Activated CD8-positive, alpha-beta T cell treated with anti-CD3 and anti-CD28 coated beads for 36 hours (primary cell): ENCODE results near the gene EPS8. TPM values are rescaled to one million over a fixed set of nuclear protein-coding genes. Genes with fewer than 3 reads are reported as not detected.
A peak's percentile ranks its signal among the peaks of the same experiment; 100 is the strongest.

Source experiments
- ATAC-seq: fragments of 200-7000 bp; cut with Tn5 transposase; one replicate; pipeline ENCODE4 v1.10.0; 2021; ENCODE audit warnings: mild to moderate bottlenecking, moderate library complexity
- CTCF ChIA-PET: fragments of 350-600 bp; sonication (Branson Sonifier 250); formaldehyde crosslinking; loops from one replicate; lab custom pipeline; 2021; ENCODE audit warnings: antibody characterized with exemption; lab: Charles Lee
- POLR2A ChIA-PET: fragments of 350-600 bp; sonication (Branson Sonifier 250); formaldehyde crosslinking; loops from one replicate; lab custom pipeline; 2021; ENCODE audit warnings: antibody characterized with exemption; lab: Charles Lee
- DNase-seq: peaks from one replicate; pipeline ENCODE4 v3.0.0-alpha.2; 2020
- H3K27ac Mint-ChIP-seq: one replicate; pipeline ENCODE4 v1.8.0; 2021; ENCODE audit warnings: mild to moderate bottlenecking, mixed read lengths
- H3K27me3 Mint-ChIP-seq: one replicate; pipeline ENCODE4 v1.8.0; 2021; ENCODE audit warnings: mixed read lengths
- H3K36me3 Mint-ChIP-seq: one replicate; pipeline ENCODE4 v1.8.0; 2021; ENCODE audit warnings: low read depth, mixed read lengths
- H3K4me1 Mint-ChIP-seq: one replicate; pipeline ENCODE4 v1.8.0; 2021; ENCODE audit warnings: low read depth, mixed read lengths
- H3K4me3 Mint-ChIP-seq: one replicate; pipeline ENCODE4 v1.8.0; 2021; ENCODE audit warnings: mild to moderate bottlenecking, moderate library complexity, mixed read lengths
- H3K9me3 Mint-ChIP-seq: one replicate; pipeline ENCODE4 v1.8.0; 2021; ENCODE audit warnings: mixed read lengths
- CTCF ChIP-seq: fragments of 200-600 bp; IDR thresholded peaks from one replicate; pipeline ENCODE4 v1.8.0; 2022; ENCODE audit warnings: antibody characterized with exemption, mild to moderate bottlenecking
- intact Hi-C: fragments of 100-400 bp; cut with micrococcal nuclease; formaldehyde crosslinking; loops from one replicate; pipeline ENCODE4 v1.10.0; 2022
- total RNA-seq, 2 experiments: library from RNA; stranded (reverse); gene quantifications; one replicate each; pipeline ENCODE4 v1.2.3, GENCODE V29; 2021

Gene EPS8
- total RNA-seq, 2 experiments from 2014 or later = 1.8 to 2.3 TPM

GRCh38 chr12:15706010-15706676 lies 83.0 kb downstream of the EPS8 start:
- CTCF ChIA-PET = interaction anchor here (1.1 kb wide), 1 partner anchor 173 kb away, joined by 4 read pairs; no protein-coding TSS in a partner anchor
- peaks cover 12% of the 10 kb centered on the region for H3K4me1 Mint-ChIP-seq

GRCh38 chr12:15705606-15706005 lies 83.6 kb downstream of the EPS8 start:
- H3K27ac Mint-ChIP-seq = no peak overlapping the region
- intact Hi-C loops = no loop called here
- no peaks in the 10 kb centered on the region for H3K9me3 Mint-ChIP-seq
- POLR2A ChIA-PET = no interaction called here
- no peak overlapping the region for H3K4me3 Mint-ChIP-seq
- CTCF ChIA-PET = interaction anchor here (1.1 kb wide), 1 partner anchor 173 kb away, joined by 4 read pairs; no protein-coding TSS in a partner anchor
- no peak for DNase-seq
- peaks cover 2% of the 10 kb centered on the region for H3K27me3 Mint-ChIP-seq
- no peaks in the 10 kb centered on the region for H3K36me3 Mint-ChIP-seq
- TF ChIP-seq CTCF = no peak
- no peak for ATAC-seq
- H3K4me1 Mint-ChIP-seq = peaks cover 17% of the 10 kb centered on the region

More at GRCh38 chr12:15706010-15706676, 83.0 kb downstream of the EPS8 start:
- no peaks in the 10 kb centered on the region for H3K9me3 Mint-ChIP-seq
- no peak for DNase-seq
- H3K4me3 Mint-ChIP-seq = no peak overlapping the region
- POLR2A ChIA-PET = no interaction called here
- TF ChIP-seq CTCF = no peak
- no peaks in the 10 kb centered on the region for H3K36me3 Mint-ChIP-seq
- no peak for ATAC-seq
- no peak overlapping the region for H3K27ac Mint-ChIP-seq
- intact Hi-C loops = no loop called here
- peaks cover 2% of the 10 kb centered on the region for H3K27me3 Mint-ChIP-seq

- H3K4me3 Mint-ChIP-seq = no peak overlapping the region
- no peak for TF ChIP-seq CTCF
- CTCF ChIA-PET = no interaction called here
- H3K9me3 Mint-ChIP-seq = no peaks in the 10 kb centered on the region
- no peaks in the 10 kb centered on the region for H3K27me3 Mint-ChIP-seq
- no peaks in the 10 kb centered on the region for H3K36me3 Mint-ChIP-seq
- ATAC-seq (no peak), DNase-seq (no peak)
- POLR2A ChIA-PET = no interaction called here
- intact Hi-C loops = no loop called here
- peaks cover 25% of the 10 kb centered on the region for H3K4me1 Mint-ChIP-seq
- H3K27ac Mint-ChIP-seq = no peak overlapping the region
Observed at GRCh38 chr12:15702276-15702675, 86.9 kb downstream of the EPS8 start.

GRCh38 chr12:15701631-15702156 lies 87.5 kb downstream of the EPS8 start:
- no peak for DNase-seq
- TF ChIP-seq CTCF = no peak
- CTCF ChIA-PET = no interaction called here
- intact Hi-C loops = no loop called here
- Mint-ChIP-seq H3K27me3 (no peaks in the 10 kb centered on the region), H3K36me3 (no peaks in the 10 kb centered on the region), H3K9me3 (no peaks in the 10 kb centered on the region), H3K4me3 (no peak overlapping the region), H3K27ac (peak overlapping the region; percentile 4), H3K4me1 (peaks cover 25% of the 10 kb centered on the region)
- POLR2A ChIA-PET = no interaction called here
- ATAC-seq = peak; percentile 29

- Mint-ChIP-seq H3K4me3 (no peak overlapping the region), H3K4me1 (peaks cover 25% of the 10 kb centered on the region), H3K27me3 (no peaks in the 10 kb centered on the region), H3K9me3 (no peaks in the 10 kb centered on the region), H3K27ac (no peak overlapping the region), H3K36me3 (no peaks in the 10 kb centered on the region)
- intact Hi-C loops = no loop called here
- DNase-seq (peak; percentile 27), ATAC-seq (peak; percentile 84)
- no peak for TF ChIP-seq CTCF
- CTCF ChIA-PET = no interaction called here
- POLR2A ChIA-PET = no interaction called here
Observed at GRCh38 chr12:15701206-15701605, 88.0 kb downstream of the EPS8 start.
